Caki2 (cell line): ENCODE measurements around the gene NDUFAF7. TPM values are rescaled to one million over a fixed set of nuclear protein-coding genes. Genes with fewer than 3 reads are reported as not detected.
A peak's percentile ranks its signal among the peaks of the same experiment; 100 is the strongest.
"Not testable (repeated sequence)": the region's sequence is repeated elsewhere in the genome, so short reads cannot be mapped to it uniquely, and the experiment has no call there.

Experiments used
- DNase-seq: peaks from one replicate; pipeline ENCODE4 v3.0.0-alpha.2; 2015; ENCODE audit warnings: low read depth
- in situ Hi-C: cut with HindIII; loops from 2 replicates; pipeline ENCODE4 v1.10.0; 2016; ENCODE audit warnings: low sequenced_read_pairs, low pct_unique_long_range_greater_than_20kb, mixed read lengths
- total RNA-seq: library from RNA; depleted of rRNA; stranded (reverse); fragments of >200 nt; shearing (Covaris generic); gene quantifications from 2 replicates; pipeline ENCODE4 v1.2.3, GENCODE V29; 2014; ENCODE audit warnings: low replicate concordance; rRNA removed

NDUFAF7 gene
- 17.1 and 19.2 TPM in 2 replicates for total RNA-seq

GRCh38 chr2:37231241-37232130 lies at the start of gene NDUFAF7, which contains the start of gene CEBPZ:
NDUFAF7 (plus strand) TSS chr2:37231658; CDS start chr2:37231706, 48 bp downstream.
CEBPZ (minus strand) TSS chr2:37231596; CDS start chr2:37231567, 29 bp downstream.
- peak; percentile 83 for DNase-seq
- in situ Hi-C loops = no loop called here

GRCh38 chr2:37181726-37182684 lies 49.5 kb upstream of the NDUFAF7 start:
- in situ Hi-C loops = no loop called here
- DNase-seq = no peak

- no peak for DNase-seq
- in situ Hi-C loops = no loop called here
Observed at GRCh38 chr2:37188570-37188969, 42.9 kb upstream of the NDUFAF7 start, which contains the start of gene SULT6B1. SULT6B1 (minus strand) TSS chr2:37188670; CDS start chr2:37188640, 30 bp downstream.

- in situ Hi-C loops = no loop called here
- DNase-seq = peak; percentile 42
Observed at GRCh38 chr2:37189452-37190153, 41.9 kb upstream of the NDUFAF7 start.

GRCh38 chr2:37190290-37190689 lies 41.2 kb upstream of the NDUFAF7 start:
- DNase-seq = no peak
- in situ Hi-C loops = no loop called here

GRCh38 chr2:37191253-37191652 lies 40.2 kb upstream of the NDUFAF7 start:
- in situ Hi-C loops = no loop called here
- no peak for DNase-seq

GRCh38 chr2:37191747-37192146 lies 39.7 kb upstream of the NDUFAF7 start:
- in situ Hi-C loops = no loop called here
- no peak for DNase-seq

- in situ Hi-C loops = no loop called here
- DNase-seq = no peak
Observed at GRCh38 chr2:37192551-37192950, 38.9 kb upstream of the NDUFAF7 start.

- in situ Hi-C loops, DNase-seq: not testable (repeated sequence)
Observed at GRCh38 chr2:37195862-37196319, 35.6 kb upstream of the NDUFAF7 start.

GRCh38 chr2:37196320-37197195 lies 34.9 kb upstream of the NDUFAF7 start, which contains the start of gene CEBPZOS:
CEBPZOS (plus strand) TSS chr2:37196496; CDS start chr2:37199705, 3,209 bp downstream.
- in situ Hi-C loops = no loop called here
- peak; percentile 81 for DNase-seq

GRCh38 chr2:37198681-37199065 lies 32.8 kb upstream of the NDUFAF7 start:
- DNase-seq = no peak

GRCh38 chr2:37201208-37201607 lies 30.2 kb upstream of the NDUFAF7 start:
- in situ Hi-C loops = no loop called here
- no peak for DNase-seq

More at GRCh38 chr2:37198681-37199065, 32.8 kb upstream of the NDUFAF7 start:
- in situ Hi-C loops = no loop called here

GRCh38 chr2:37201766-37202165 lies 29.7 kb upstream of the NDUFAF7 start:
- in situ Hi-C loops = no loop called here
- no peak for DNase-seq

- no peak for DNase-seq
- in situ Hi-C loops = no loop called here
Observed at GRCh38 chr2:37203708-37204107, 27.8 kb upstream of the NDUFAF7 start.

- in situ Hi-C loops, DNase-seq: not testable (repeated sequence)
Observed at GRCh38 chr2:37205071-37205661, 26.3 kb upstream of the NDUFAF7 start.

GRCh38 chr2:37205689-37206341 lies 25.6 kb upstream of the NDUFAF7 start:
- in situ Hi-C loops = no loop called here
- no peak for DNase-seq
